GM19238 (cell line): ENCODE data around the gene CDC42SE1.
"Not testable (repeated sequence)": the region's sequence is repeated elsewhere in the genome, so short reads cannot be mapped to it uniquely, and the experiment has no call there.

Source experiments
- DNase-seq: peaks from one replicate; pipeline ENCODE4 v3.0.0; 2011; ENCODE audit warnings: low spot score; ENCODE audit not compliant: insufficient read length

The CDC42SE1 gene, protein sequence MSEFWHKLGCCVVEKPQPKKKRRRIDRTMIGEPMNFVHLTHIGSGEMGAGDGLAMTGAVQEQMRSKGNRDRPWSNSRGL

DNA sequence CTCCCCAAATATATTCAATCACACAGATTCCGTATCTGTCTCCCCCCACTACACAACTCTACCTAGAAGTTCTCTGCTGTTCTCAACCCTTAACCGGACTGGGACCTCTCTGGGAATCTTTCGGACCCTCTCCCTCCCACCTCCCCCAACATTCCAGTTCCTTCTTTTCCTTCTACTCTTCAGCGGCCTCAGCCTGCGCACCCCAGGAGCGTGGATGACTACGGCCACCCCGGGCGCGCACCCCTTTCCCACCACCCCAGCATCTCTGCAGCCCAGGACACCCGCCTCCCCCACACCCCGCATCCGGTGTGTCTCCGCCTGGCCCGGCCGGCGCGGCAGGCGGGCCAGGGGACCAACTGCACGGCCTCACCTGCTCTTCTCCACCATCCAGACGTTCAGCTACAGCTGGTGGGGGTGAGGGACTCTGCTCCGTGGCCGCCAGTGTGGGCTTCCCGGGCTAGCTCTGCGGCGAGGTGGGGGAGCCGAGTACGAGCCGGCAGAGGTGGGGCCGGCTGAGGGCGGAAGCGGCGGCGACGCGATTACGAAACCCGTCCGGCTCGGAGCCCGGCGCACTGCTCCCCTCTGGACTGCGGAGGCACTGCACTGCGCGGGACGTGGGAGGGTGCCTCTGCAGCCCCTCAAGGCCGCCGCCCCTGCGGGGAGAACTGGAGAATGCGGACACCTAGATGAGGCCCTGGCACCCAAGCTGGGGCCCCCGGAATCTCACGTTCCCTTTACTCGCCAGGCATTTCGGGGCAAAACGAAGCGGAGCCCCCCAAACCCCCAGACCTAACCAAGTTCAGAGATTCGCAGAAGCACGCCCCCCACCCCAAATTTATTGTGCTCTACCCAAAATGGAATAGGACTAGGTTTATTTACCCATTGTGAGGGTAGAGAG is at the start of gene CDC42SE1:
CDC42SE1 (minus strand) TSS at position 514 of the 898 bp plus-strand sequence. CDS start 3,892 bp downstream, outside the sequence.
- DNase-seq: peak; percentile 88

DNA sequence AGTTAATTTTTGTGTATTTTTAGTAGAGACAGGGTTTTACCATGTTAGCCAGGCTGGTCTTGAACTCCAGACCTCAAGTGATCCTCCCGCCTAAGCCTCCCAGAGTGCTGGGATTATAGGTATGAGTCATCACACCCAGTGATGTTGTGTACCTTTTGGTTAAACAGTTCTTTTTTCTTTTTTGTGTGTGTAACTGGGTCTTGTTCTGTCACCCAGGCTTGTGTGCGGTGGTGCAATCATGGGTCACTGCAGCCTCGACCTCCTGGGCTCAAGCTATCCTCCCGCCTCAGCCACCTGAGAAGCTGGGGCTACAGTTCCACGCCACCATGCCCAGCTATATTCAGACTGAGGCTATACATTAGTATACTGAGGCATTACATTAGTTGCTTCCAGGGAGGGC is 48.9 kb upstream of the CDC42SE1 start:
- DNase-seq: no peak

DNA sequence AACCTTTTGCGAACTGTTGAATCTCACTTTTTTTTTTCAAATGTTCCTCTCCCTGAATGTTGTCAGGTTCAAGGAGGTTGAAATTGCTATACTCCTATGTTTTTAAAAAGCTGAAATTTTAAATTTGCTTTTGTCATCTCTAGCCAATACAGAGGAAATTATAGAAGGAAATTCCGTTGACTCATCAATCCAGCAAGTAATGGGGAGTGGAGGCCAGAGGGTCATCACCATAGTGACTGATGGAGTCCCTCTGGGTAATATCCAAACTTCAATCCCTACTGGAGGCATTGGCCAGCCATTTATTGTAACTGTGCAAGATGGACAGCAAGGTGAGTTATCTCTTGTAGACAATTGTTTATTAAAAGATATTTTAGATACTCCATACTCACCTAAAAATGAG is 47.5 kb upstream of the CDC42SE1 start:
- DNase-seq: no peak

DNA sequence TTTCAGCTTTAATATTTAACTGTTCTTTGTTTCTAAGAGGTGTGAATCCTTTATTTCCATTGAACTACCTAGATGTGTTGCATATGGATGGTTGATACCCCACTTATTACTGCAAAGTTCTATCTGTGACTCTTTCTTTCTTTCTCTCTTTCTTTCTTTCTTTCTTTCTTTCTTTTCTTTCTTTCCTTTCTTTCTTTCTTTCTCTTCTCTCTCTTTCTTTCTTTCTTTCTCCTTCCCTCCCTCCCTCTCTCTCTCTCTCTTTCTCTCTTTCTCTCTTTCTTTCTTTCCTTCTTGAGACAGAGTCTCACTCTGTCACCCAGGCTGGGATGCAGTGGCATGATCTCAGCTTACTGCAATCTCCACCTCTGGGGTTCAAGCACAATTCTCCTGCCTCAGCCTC is 45.2 kb upstream of the CDC42SE1 start:
- no peak for DNase-seq

DNA sequence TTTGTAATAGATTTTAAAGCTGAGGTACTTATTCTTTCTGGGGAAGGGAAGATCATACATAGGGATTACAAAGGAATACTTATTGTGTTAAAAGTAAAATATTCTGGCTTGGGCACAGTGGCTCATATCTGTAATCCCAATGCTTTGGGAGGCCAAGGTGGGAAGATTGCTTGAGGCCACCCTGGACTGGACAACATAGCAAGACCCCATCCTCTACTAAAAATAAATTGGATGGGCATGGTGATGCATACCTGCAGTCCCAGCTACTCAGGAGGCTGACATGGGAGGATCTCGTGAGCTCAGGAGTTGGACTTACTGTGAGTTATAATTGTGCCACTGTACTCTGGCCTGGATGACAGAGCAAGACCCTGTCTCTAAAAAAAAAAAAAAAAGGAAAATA is 38.7 kb upstream of the CDC42SE1 start:
- DNase-seq: no peak

DNA sequence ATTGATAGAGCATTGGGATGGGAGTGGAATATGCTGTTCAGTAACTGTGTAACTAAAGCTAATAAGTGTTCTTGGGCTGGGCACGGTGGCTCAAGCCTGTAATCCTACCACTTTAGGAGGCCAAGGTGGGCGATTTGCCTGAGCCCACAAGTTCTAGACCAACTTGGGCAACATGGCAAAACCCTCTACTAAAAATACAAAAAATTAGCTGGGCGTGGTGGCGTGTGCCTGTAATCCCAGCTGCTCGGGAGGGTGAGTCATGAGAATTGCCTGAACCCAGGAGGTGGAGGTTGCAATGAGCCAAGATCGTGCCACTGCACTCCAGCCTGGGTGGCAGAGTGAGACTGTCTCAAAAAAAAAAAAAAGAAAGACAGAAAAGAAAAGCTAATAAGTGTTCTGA is 38.0 kb upstream of the CDC42SE1 start:
- not testable (repeated sequence) for DNase-seq

DNA sequence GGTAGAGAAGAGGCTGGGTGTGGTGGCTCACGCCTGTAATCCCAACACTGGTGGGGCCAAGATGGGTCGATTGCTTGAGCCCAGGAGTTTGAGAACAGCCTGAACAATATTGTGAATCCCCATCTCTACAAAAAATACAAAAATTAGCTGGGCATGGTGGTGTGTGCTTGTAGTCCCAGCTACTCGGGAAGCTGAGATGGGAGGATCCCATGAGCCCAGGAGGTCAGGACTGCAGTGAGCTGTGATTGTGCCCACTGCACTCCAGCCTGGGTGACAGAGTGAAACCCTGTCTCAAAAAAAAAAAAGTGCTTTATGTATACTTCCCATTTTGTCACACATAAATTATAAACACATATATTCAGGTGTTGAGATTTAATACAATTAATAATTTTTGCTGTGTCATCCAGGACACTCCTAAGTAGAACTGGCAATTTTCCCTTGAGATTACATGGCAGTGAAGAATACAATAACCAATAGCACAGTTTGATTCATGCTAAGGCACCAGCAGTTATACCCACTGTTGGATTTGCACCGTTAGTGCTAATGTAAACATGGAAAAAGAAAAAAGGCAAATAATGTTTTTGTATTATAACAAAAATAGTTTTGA is 26.6 kb upstream of the CDC42SE1 start:
- DNase-seq: no peak

DNA sequence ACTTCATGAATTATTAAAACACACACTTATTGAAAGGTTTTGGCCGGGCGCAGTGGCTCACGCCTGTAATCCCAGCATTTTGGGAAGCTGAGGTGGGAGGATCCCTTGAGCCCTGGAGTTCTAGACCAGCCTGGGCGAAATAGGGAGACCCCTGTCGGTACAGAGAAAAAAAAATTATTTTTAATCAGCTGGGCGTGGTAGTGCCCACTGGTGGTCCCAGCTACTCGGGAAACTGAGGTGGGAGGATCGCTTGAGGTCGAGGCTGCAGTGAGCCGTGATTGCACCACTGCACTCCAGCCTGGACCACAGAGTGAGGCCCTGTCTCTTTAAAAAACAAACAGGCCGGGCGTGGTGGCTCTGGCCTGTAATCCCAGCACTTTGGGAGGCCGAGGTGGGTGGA is 12.8 kb upstream of the CDC42SE1 start:
- DNase-seq: no peak

DNA sequence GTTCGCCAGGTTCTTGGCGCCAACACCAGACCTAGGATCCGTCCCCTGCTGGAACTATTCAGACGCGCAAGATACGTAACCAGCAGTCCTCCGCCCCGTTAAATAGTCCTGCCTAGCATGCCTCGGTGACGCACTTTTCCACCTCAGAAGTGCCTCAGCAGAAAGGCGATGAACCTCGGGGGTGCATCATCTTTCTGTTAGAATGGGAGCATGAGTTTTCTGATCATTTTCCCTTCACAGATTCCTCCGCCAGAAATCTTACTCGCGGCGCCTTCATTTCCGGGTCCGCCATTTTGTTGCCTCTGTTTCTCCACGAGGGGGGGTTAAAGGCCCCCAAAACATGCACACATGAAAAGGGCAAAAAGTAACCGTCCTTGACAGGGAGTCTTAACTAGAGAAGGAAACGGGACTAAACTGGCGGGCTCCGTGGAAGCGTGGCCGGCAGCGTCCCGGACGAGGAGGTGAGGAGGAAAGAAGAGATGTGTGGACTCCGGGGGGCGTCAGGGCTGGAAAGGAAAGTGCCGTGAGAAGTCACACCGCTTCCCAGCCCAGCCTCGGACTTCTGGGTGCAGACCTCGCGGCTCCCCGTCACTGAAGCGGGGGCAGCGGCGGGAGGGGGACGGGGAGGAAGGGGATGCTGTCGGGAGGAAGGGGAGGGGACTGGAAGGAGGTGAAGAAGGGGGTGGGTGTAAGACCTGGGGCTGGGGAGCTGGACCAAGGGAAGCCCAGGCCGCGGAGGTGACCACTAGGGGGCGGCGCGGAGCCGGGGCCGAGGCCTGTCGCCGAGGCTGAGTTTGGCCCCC is 11.3 kb upstream of the CDC42SE1 start, which contains the start of gene GABPB2:
GABPB2 (plus strand) TSS at position 288 of the 803 bp plus-strand sequence. CDS start 17,429 bp downstream, outside the sequence.
- peak; percentile 85 for DNase-seq

DNA sequence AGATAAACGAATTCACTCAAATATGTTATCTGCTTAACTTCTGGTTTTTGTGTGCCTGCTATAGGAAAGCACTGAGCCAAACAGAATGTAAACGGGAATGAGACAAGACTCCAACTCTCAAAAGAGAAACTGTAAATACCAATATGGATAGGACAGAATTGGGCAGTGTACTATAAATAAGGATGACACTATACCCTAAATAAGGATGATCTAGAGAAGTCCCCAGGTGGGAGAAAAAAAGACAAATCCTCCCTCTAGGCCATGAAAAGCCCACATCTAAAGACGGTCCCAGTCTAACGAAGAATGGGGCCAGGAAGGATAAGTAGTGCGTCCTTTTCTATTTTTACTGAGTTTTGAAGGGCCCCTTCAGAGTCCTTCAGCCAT is 9.7 kb upstream of the CDC42SE1 start:
- DNase-seq: no peak

DNA sequence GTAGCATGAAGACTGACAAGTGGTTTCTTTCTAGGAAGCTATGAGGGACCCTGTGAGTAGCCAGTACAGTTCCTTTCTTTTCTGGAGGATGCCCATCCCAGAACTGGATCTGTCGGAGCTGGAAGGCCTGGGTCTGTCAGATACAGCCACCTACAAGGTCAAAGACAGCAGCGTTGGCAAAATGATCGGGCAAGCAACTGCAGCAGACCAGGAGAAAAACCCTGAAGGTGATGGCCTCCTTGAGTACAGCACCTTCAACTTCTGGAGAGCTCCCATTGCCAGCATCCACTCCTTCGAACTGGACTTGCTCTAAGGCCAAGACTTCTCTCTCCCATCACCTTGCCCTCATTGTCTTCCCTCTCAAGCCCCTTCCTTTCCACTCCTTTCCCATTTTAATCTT is 7.8 kb upstream of the CDC42SE1 start:
- no peak for DNase-seq

DNA sequence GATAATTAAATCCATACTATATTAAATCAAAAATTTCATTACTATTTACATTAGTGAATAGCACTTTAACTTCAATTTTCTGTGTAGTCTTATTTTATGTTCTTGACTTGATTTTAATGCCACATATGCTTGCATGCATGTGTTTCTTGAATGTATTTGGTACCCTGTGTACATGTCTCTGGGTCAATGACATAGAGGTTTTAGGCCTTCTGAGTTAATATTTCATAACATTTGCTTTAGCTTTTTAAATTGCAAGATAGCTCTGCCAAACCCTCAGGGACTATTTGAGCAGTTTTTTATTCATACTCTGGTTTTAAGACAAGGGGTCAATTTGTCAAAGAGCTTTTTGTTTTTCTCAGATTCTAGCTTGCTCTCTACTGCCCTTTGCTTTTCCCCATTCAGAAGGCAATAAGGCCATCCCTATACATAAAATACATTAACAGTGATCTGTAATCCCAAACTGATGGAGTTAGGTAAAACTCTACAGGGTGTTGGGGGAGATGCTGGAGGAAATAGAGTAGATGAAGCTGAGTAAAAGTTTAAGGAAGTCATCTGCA is 5.7 kb upstream of the CDC42SE1 start:
- DNase-seq: no peak

DNA sequence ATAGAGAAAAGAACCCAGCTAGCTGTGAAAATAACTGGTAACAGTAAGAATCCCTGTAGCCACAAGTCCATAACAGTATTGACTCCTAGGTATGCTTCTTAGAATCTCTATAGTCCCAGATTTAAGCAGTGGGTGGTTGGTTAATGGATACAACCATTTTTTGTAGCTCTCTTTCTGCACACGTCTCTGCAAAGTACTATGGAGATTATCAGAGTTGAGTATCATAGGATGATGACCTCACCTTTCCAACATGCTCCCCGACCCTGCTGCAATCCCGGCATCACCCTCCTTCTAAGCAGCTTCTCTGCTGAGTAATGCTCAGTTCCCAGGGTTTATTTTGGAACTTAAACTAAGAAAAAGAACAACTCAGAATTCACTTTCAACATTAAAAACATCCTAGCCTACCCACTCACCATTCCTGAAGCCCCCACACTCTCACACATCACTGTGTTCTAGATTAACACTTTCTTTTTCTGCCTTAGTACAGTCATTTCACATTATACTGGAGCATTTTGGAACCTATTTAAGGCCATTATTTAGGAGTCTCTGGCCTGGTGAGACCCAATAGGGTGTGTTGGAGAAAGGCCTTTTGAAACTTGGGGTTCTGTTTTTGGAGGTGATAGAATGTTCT is 3.4 kb upstream of the CDC42SE1 start:
- DNase-seq: no peak

DNA sequence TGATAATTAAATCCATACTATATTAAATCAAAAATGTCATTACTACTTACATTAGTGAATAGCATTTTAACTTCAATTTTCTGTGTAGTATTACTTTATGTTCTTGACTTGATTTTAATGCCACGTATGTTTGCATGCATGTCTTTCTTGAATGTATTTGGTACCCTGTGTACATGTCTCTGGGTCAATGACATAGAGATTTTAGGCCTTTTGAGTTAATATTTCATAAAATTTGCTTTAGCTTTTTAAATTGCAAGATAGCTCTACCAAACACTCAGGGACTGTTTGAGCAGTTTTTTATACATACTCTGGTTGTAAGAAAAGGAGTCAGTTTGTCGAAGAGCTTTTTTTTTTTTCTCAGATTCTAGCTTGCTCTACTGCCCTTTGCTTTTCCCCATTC is 2.3 kb upstream of the CDC42SE1 start:
- DNase-seq: no peak

DNA sequence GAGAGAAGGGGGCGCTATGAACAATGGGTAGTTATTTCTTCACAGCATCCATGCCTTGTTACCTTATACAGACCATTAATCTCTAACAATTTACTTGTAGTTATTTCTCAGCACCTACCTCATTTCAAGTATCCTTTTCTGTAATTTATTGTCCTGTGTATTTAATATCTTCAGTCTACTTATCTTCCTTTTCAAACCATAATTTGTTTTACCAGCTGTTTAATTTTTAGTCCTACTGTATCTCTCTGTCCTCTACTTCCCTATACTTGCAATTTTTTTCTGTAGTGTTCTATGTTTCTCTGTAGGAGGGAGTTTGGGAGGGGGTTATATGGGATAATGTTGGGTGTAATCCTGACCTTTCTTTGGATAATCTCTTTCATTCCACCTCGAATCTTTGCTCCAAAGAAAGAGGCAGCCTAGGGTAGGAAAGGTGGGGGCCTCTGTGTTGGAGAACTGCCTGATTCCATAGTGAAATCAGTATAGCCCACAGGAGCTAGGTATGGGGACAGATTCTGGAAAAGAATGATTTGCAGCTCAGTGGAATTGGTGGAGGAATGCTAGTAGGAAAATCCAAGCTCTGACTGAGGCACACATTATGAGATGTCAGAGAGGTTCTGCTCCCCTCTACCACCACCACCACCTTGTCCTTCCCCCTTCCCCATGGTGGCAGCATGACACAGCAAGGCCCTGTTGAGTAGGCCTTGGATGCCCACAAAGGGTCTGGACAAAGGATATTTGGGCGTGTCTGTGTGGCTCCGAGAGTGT is 1.4 kb upstream of the CDC42SE1 start:
- no peak for DNase-seq

DNA sequence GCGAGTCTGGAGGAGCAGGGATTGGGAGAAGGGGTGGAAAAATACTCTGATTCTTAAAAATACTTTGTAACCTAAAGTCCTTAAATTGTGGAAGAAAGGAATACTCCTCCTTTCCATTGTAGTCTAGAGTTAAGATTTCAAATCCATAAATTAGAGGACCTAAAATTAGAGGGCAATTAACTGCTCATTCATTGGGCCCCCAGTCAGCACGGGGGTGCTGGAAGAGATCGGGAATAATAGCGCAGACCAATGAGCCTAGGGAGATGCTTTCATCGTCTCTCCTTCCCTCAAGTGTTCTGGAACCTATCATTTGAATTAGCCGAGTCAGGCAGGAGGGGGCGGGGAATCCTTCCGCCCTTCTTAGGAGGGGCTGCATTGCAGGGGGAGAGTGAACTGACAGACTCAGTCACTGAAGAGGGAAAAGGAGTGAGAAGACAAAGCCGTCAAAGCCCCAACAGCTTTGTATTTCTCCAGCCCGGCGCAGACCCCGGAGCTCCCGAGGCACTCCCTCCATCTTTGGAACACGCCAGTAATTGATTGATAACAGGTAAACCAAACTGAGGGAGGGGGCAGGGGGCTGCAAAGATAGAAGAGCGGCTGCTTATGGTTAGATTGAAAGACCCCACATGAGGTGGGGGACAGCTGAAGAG is 710 bp upstream of the CDC42SE1 start, which contains the start of gene MLLT11:
MLLT11 (plus strand) TSS at position 391 of the 650 bp plus-strand sequence. CDS start 6,828 bp downstream, outside the sequence.
- no peak for DNase-seq

DNA sequence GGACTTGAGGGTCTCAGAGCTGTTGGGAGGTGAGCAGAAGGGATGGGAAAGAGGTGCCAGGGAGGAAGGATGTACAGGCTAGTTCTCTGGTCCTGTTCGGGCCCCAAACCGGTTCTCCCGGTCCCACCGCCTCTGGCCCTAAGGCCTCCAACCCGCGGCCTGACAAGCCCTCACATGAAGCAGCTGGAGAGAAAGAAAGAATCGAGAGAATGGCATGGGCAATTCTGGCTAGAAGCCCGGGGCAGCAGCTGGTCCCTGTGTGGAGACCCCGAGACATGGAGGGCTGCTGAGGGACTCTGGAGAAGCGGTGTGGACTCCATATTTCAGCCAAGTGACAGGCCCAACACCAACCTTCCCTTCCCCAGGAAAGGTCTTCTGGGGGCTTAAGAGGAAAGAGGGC is 730 bp downstream of the CDC42SE1 start:
- DNase-seq: no peak

DNA sequence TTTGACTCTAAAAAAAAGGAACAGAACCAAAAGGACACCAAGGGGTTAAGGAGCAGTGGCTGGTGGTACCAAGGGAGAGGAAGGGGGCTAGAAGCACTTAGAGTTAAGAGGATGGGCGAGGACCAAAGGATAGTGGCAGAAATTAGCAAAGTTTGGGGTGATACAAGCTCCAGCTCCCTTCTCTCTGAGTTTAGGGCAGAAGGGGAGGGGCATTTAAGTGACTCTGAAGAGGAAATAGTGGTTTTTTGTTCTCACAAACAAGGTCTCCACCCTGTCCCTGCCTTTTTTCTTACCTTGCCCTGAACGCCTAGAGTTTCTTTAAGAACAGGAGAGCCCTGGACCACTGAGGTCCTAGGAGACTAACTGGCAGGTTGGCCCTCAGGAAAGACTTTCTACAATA is 3.3 kb downstream of the CDC42SE1 start:
- no peak for DNase-seq

DNA sequence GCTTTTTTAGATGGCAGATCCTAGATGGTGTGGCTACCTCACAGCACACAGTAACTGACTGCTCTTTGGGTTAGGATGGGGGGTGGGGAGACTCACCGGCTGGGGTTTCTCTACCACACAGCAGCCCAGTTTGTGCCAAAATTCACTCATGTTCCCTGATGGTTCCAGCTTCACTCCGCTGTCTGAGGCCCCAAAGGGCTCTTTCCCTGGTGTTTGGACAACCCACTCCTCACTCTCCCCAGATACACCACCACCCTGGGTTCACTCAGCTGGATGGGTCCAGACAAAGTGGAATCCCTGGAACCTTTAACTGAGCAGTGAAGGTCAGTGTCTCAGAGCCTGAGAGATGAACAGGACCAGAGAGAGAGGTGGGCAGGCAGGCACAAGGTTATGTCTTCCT is 3.8 kb downstream of the CDC42SE1 start:
- DNase-seq: no peak
